ENCODE measurements around the gene ELL. TPM values are rescaled to one million over a fixed set of nuclear protein-coding genes. Genes with fewer than 3 reads are reported as not detected.

The ELL gene
- total RNA-seq, 1 donor: 18.5 TPM

DNA sequence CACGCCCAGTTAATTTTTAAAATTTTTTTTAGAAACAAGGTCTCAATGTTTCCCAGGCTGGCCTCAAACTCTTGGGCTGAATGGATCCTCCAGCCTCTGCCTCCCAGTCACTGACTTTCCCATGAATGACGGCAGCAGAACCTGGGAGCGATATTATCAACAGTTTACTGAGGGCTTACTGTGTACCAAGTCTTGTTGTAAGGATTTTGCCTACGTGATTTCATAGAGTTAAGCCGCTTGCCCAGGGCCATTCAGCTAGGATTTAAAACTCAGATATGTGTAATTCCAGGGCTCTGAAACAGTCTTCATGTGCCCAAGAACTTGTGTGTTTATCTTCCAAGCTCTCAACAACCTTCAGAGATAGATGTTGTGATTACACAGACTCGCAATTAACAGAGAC lies 29.8 kb upstream of the ELL start:
- Histone ChIP-seq H3K79me2 (ENCODE audit: insufficient read depth, low read length) (no peaks in the 10 kb centered on the region), H3K4me1 (ENCODE audit: insufficient read depth, low read length) (no peaks in the 10 kb centered on the region), H3K27me3 (ENCODE audit: insufficient read depth, low read length) (no peaks in the 10 kb centered on the region), H3K4me3 (ENCODE audit: insufficient read depth, low read length) (no peak overlapping the region), H3K27ac (ENCODE audit: low read depth, low read length) (no peak overlapping the region), H3K4me2 (ENCODE audit: insufficient read depth, low read length) (no peak overlapping the region), H3K36me3 (ENCODE audit: insufficient read depth, low read length) (no peaks in the 10 kb centered on the region), H4K20me1 (ENCODE audit: insufficient read depth, low read length) (no peaks in the 10 kb centered on the region), H2AFZ (ENCODE audit: low read length) (peak overlapping the region; percentile 59), H3K9me3 (ENCODE audit: low read depth, low read length) (no peaks in the 10 kb centered on the region)
- TF ChIP-seq CTCF (IDR thresholded peaks at IDR 0.05; ENCODE audit: extremely low read depth, low read depth, low read length): no peak
- peak; percentile 30 for DNase-seq (ENCODE audit: insufficient read length, low spot score, missing footprints)

GRCh38 chr19:18543814-18544475 lies 22.1 kb upstream of the ELL start:
- H3K9me3 ChIP-seq (ENCODE audit: low read depth, low read length): no peaks in the 10 kb centered on the region
- H3K4me1 ChIP-seq (ENCODE audit: insufficient read depth, low read length): peaks cover 16% of the 10 kb centered on the region
- DNase-seq (ENCODE audit: insufficient read length, low spot score, missing footprints): peak; percentile 96
- peak overlapping the region; percentile 96 for H3K4me2 ChIP-seq (ENCODE audit: insufficient read depth, low read length)
- no peak overlapping the region for H3K27ac ChIP-seq (ENCODE audit: low read depth, low read length)
- H4K20me1 ChIP-seq (ENCODE audit: insufficient read depth, low read length): peaks cover 4% of the 10 kb centered on the region
- peaks cover 19% of the 10 kb centered on the region for H3K79me2 ChIP-seq (ENCODE audit: insufficient read depth, low read length)
- peaks cover 21% of the 10 kb centered on the region for H3K36me3 ChIP-seq (ENCODE audit: insufficient read depth, low read length)
- TF ChIP-seq CTCF (IDR thresholded peaks at IDR 0.05; ENCODE audit: extremely low read depth, low read depth, low read length): no peak
- H3K4me3 ChIP-seq (ENCODE audit: insufficient read depth, low read length): peak overlapping the region; percentile 72
- H2AFZ ChIP-seq (ENCODE audit: low read length): peak overlapping the region; percentile 96
- H3K27me3 ChIP-seq (ENCODE audit: insufficient read depth, low read length): no peaks in the 10 kb centered on the region

- peaks cover 16% of the 10 kb centered on the region for H3K4me1 ChIP-seq (ENCODE audit: insufficient read depth, low read length)
- H3K79me2 ChIP-seq (ENCODE audit: insufficient read depth, low read length): peaks cover 19% of the 10 kb centered on the region
- H3K4me3 ChIP-seq (ENCODE audit: insufficient read depth, low read length): peak within 1 kb of the TSS; percentile 78
- no peak for TF ChIP-seq CTCF (IDR thresholded peaks at IDR 0.05; ENCODE audit: extremely low read depth, low read depth, low read length)
- H3K9me3 ChIP-seq (ENCODE audit: low read depth, low read length): no peaks in the 10 kb centered on the region
- H3K36me3 ChIP-seq (ENCODE audit: insufficient read depth, low read length): peaks cover 24% of the 10 kb centered on the region
- peak within 1 kb of the TSS; percentile 73 for H3K27ac ChIP-seq (ENCODE audit: low read depth, low read length)
- peak within 1 kb of the TSS; percentile 96 for H2AFZ ChIP-seq (ENCODE audit: low read length)
- H3K27me3 ChIP-seq (ENCODE audit: insufficient read depth, low read length): no peaks in the 10 kb centered on the region
- peaks cover 4% of the 10 kb centered on the region for H4K20me1 ChIP-seq (ENCODE audit: insufficient read depth, low read length)
- DNase-seq (ENCODE audit: insufficient read length, low spot score, missing footprints): peak; percentile 100
- peak within 1 kb of the TSS; percentile 96 for H3K4me2 ChIP-seq (ENCODE audit: insufficient read depth, low read length)
Observed at GRCh38 chr19:18542941-18543813, 21.3 kb upstream of the ELL start, which contains the start of gene FKBP8. FKBP8 (minus strand) TSS chr19:18543573; CDS start chr19:18541970, 1,603 bp downstream.

Data from osteoblast (primary cell).